ENCODE results near the gene C10orf90.

The C10orf90 gene

GRCh38 chr10:126500866-126501265 is 169.6 kb downstream of the C10orf90 start:
- H3F3A ChIP-seq (ENCODE audit: control insufficient read depth, insufficient read depth), result no peaks in the 10 kb centered on the region
- no peaks in the 10 kb centered on the region for H3K9me2 ChIP-seq (replicated peaks; ENCODE audit: control insufficient read depth, low read length)
- H3K79me2 ChIP-seq (ENCODE audit: control insufficient read depth, low read length), result no peaks in the 10 kb centered on the region
- no peak overlapping the region for H3K27ac ChIP-seq (ENCODE audit: low read depth, low read length)
- no peaks in the 10 kb centered on the region for H3K36me3 ChIP-seq (ENCODE audit: control insufficient read depth, low read length)
- no peaks in the 10 kb centered on the region for H3K4me1 ChIP-seq (ENCODE audit: control insufficient read depth, low read length)
- no peak overlapping the region for H3K4me2 ChIP-seq (ENCODE audit: low read length)
- no peak overlapping the region for H3K4me3 ChIP-seq (ENCODE audit: low read length)
- no peaks in the 10 kb centered on the region for H3K9me3 ChIP-seq (ENCODE audit: control insufficient read depth, insufficient read depth, low read length)
- H3K27me3 ChIP-seq (ENCODE audit: control insufficient read depth, low read length), result no peaks in the 10 kb centered on the region
- no peaks in the 10 kb centered on the region for H4K20me1 ChIP-seq (ENCODE audit: control insufficient read depth, insufficient read depth, low read depth, low read length)
- no peak for TF ChIP-seq EZH2phosphoT487 (IDR thresholded peaks at IDR 0.05; ENCODE audit: borderline replicate concordance, low read length)
- TF ChIP-seq, protein P1, sequence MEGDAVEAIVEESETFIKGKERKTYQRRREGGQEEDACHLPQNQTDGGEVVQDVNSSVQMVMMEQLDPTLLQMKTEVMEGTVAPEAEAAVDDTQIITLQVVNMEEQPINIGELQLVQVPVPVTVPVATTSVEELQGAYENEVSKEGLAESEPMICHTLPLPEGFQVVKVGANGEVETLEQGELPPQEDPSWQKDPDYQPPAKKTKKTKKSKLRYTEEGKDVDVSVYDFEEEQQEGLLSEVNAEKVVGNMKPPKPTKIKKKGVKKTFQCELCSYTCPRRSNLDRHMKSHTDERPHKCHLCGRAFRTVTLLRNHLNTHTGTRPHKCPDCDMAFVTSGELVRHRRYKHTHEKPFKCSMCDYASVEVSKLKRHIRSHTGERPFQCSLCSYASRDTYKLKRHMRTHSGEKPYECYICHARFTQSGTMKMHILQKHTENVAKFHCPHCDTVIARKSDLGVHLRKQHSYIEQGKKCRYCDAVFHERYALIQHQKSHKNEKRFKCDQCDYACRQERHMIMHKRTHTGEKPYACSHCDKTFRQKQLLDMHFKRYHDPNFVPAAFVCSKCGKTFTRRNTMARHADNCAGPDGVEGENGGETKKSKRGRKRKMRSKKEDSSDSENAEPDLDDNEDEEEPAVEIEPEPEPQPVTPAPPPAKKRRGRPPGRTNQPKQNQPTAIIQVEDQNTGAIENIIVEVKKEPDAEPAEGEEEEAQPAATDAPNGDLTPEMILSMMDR (IDR thresholded peaks at IDR 0.05; ENCODE audit: low read depth, low read length, poor library complexity, severe bottlenecking), result no peak

DNA sequence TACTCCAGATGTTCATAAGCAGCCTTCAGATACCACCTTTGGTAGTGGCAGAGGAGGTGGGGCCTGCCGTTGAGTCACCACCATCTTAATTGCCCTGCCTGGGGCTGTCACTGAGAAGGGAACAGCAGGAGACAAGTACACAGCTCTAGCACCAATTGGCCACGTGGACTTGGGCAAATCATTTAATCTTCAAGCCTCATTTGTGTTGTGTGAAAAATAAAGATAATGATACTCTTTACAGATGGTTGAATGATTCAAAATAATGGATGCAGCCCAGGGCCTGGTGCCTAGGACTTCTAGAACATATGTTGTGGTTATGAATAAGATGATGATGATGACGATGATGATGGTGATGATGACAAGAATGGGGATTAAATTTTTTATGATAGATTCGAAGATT is 170.3 kb downstream of the C10orf90 start:
- no peaks in the 10 kb centered on the region for H3K36me3 ChIP-seq (ENCODE audit: control insufficient read depth, low read length)
- no peaks in the 10 kb centered on the region for H3K9me2 ChIP-seq (replicated peaks; ENCODE audit: control insufficient read depth, low read length)
- no peaks in the 10 kb centered on the region for H3F3A ChIP-seq (ENCODE audit: control insufficient read depth, insufficient read depth)
- no peak overlapping the region for H3K4me3 ChIP-seq (ENCODE audit: low read length)
- H3K4me1 ChIP-seq (ENCODE audit: control insufficient read depth, low read length), result no peaks in the 10 kb centered on the region
- no peaks in the 10 kb centered on the region for H3K27me3 ChIP-seq (ENCODE audit: control insufficient read depth, low read length)
- H3K79me2 ChIP-seq (ENCODE audit: control insufficient read depth, low read length), result no peaks in the 10 kb centered on the region
- no peak for TF ChIP-seq EZH2phosphoT487 (IDR thresholded peaks at IDR 0.05; ENCODE audit: borderline replicate concordance, low read length)
- TF ChIP-seq, protein P1 (IDR thresholded peaks at IDR 0.05; ENCODE audit: low read depth, low read length, poor library complexity, severe bottlenecking), result no peak
- H3K27ac ChIP-seq (ENCODE audit: low read depth, low read length), result no peak overlapping the region
- H4K20me1 ChIP-seq (ENCODE audit: control insufficient read depth, insufficient read depth, low read depth, low read length), result no peaks in the 10 kb centered on the region
- no peak overlapping the region for H3K4me2 ChIP-seq (ENCODE audit: low read length)
- H3K9me3 ChIP-seq (ENCODE audit: control insufficient read depth, insufficient read depth, low read length), result no peaks in the 10 kb centered on the region

DNA sequence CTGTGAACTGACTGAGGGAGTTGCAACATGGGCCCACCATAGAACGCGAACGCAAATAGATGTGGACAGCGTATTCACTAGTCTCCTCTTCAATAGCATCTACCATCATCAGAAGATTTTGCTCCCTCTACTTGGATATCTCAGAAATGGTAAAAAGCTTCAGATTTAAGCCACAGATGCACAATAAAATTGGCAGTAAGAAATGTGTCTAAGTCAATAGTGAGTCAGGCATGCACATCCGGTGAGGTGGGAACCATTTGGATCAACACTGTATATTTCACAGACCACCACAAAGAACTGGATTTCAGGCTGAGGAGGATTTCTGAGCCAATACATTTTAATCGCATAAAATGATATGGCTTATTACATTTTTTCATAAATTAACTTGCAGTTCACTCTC is 170.7 kb downstream of the C10orf90 start:
- H3K4me3 ChIP-seq (ENCODE audit: low read length), result no peak overlapping the region
- no peaks in the 10 kb centered on the region for H3K27me3 ChIP-seq (ENCODE audit: control insufficient read depth, low read length)
- no peaks in the 10 kb centered on the region for H3K79me2 ChIP-seq (ENCODE audit: control insufficient read depth, low read length)
- no peak overlapping the region for H3K4me2 ChIP-seq (ENCODE audit: low read length)
- no peaks in the 10 kb centered on the region for H3K4me1 ChIP-seq (ENCODE audit: control insufficient read depth, low read length)
- H4K20me1 ChIP-seq (ENCODE audit: control insufficient read depth, insufficient read depth, low read depth, low read length), result no peaks in the 10 kb centered on the region
- H3F3A ChIP-seq (ENCODE audit: control insufficient read depth, insufficient read depth), result no peaks in the 10 kb centered on the region
- H3K9me3 ChIP-seq (ENCODE audit: control insufficient read depth, insufficient read depth, low read length), result no peaks in the 10 kb centered on the region
- TF ChIP-seq, protein P1 (IDR thresholded peaks at IDR 0.05; ENCODE audit: low read depth, low read length, poor library complexity, severe bottlenecking), result no peak
- no peak for TF ChIP-seq EZH2phosphoT487 (IDR thresholded peaks at IDR 0.05; ENCODE audit: borderline replicate concordance, low read length)
- H3K36me3 ChIP-seq (ENCODE audit: control insufficient read depth, low read length), result no peaks in the 10 kb centered on the region
- no peaks in the 10 kb centered on the region for H3K9me2 ChIP-seq (replicated peaks; ENCODE audit: control insufficient read depth, low read length)
- H3K27ac ChIP-seq (ENCODE audit: low read depth, low read length), result no peak overlapping the region

GRCh38 chr10:126497672-126498071 is 172.8 kb downstream of the C10orf90 start:
- TF ChIP-seq EZH2phosphoT487 (IDR thresholded peaks at IDR 0.05; ENCODE audit: borderline replicate concordance, low read length), result no peak
- TF ChIP-seq, protein P1 (IDR thresholded peaks at IDR 0.05; ENCODE audit: low read depth, low read length, poor library complexity, severe bottlenecking), result no peak
- Histone ChIP-seq H3K9me3 (ENCODE audit: control insufficient read depth, insufficient read depth, low read length) (no peaks in the 10 kb centered on the region), H3K4me1 (ENCODE audit: control insufficient read depth, low read length) (no peaks in the 10 kb centered on the region), H3K9me2 (replicated peaks; ENCODE audit: control insufficient read depth, low read length) (no peaks in the 10 kb centered on the region), H3K4me3 (ENCODE audit: low read length) (no peak overlapping the region), H4K20me1 (ENCODE audit: control insufficient read depth, insufficient read depth, low read depth, low read length) (no peaks in the 10 kb centered on the region), H3K27ac (ENCODE audit: low read depth, low read length) (no peak overlapping the region), H3K4me2 (ENCODE audit: low read length) (no peak overlapping the region), H3K79me2 (ENCODE audit: control insufficient read depth, low read length) (no peaks in the 10 kb centered on the region), H3K36me3 (ENCODE audit: control insufficient read depth, low read length) (no peaks in the 10 kb centered on the region), H3F3A (ENCODE audit: control insufficient read depth, insufficient read depth) (no peaks in the 10 kb centered on the region), H3K27me3 (ENCODE audit: control insufficient read depth, low read length) (no peaks in the 10 kb centered on the region)

All from DOHH2 (cell line).